Measurements from ENCODE around the gene SPNS1. TPM values are rescaled to one million over a fixed set of nuclear protein-coding genes. Genes with fewer than 3 reads are reported as not detected.

The SPNS1 gene
- total RNA-seq, 1 donor from 2014 or later, result 68.4 TPM

- no peak for DNase-seq (ENCODE audit: low spot score)
- H3K4me1 Mint-ChIP-seq (ENCODE audit: unreplicated experiment), result no peaks in the 10 kb centered on the region
- no peak overlapping the region for H3K4me3 Mint-ChIP-seq (ENCODE audit: unreplicated experiment)
- no peaks in the 10 kb centered on the region for H3K9me3 Mint-ChIP-seq (ENCODE audit: unreplicated experiment)
- H3K36me3 Mint-ChIP-seq (ENCODE audit: low read depth, unreplicated experiment), result no peaks in the 10 kb centered on the region
- no peak for TF ChIP-seq CTCF (IDR thresholded peaks at IDR 0.05; ENCODE audit: unreplicated experiment)
- H3K27me3 Mint-ChIP-seq (ENCODE audit: unreplicated experiment), result peaks cover 3% of the 10 kb centered on the region
- H3K27ac Mint-ChIP-seq (ENCODE audit: unreplicated experiment), result no peak overlapping the region
Measured at GRCh38 chr16:29028457-29029167, 54.0 kb downstream of the SPNS1 start.

GRCh38 chr16:29029168-29029994, 54.8 kb downstream of the SPNS1 start:
- H3K27me3 Mint-ChIP-seq (ENCODE audit: unreplicated experiment), result peaks cover 3% of the 10 kb centered on the region
- TF ChIP-seq CTCF (IDR thresholded peaks at IDR 0.05; ENCODE audit: unreplicated experiment), result no peak
- no peaks in the 10 kb centered on the region for H3K36me3 Mint-ChIP-seq (ENCODE audit: low read depth, unreplicated experiment)
- H3K4me3 Mint-ChIP-seq (ENCODE audit: unreplicated experiment), result no peak overlapping the region
- DNase-seq (ENCODE audit: low spot score), result no peak
- no peaks in the 10 kb centered on the region for H3K4me1 Mint-ChIP-seq (ENCODE audit: unreplicated experiment)
- no peak overlapping the region for H3K27ac Mint-ChIP-seq (ENCODE audit: unreplicated experiment)
- H3K9me3 Mint-ChIP-seq (ENCODE audit: unreplicated experiment), result no peaks in the 10 kb centered on the region

- Mint-ChIP-seq H3K27ac (ENCODE audit: unreplicated experiment) (no peak overlapping the region), H3K27me3 (ENCODE audit: unreplicated experiment) (peaks cover 3% of the 10 kb centered on the region), H3K4me1 (ENCODE audit: unreplicated experiment) (no peaks in the 10 kb centered on the region), H3K36me3 (ENCODE audit: low read depth, unreplicated experiment) (no peaks in the 10 kb centered on the region), H3K4me3 (ENCODE audit: unreplicated experiment) (no peak overlapping the region), H3K9me3 (ENCODE audit: unreplicated experiment) (no peaks in the 10 kb centered on the region)
- TF ChIP-seq CTCF (IDR thresholded peaks at IDR 0.05; ENCODE audit: unreplicated experiment), result no peak
- DNase-seq (ENCODE audit: low spot score), result no peak
Measured at GRCh38 chr16:29030086-29030840, 55.7 kb downstream of the SPNS1 start.

Other genes starting within 250 kb of the SPNS1 start
- 1.2 TPM for gene NPIPB9, start 223.0 kb upstream of the SPNS1 start, total RNA-seq (ENCODE audit: unreplicated experiment)
- 184 TPM for gene ATXN2L, start 151.8 kb upstream of the SPNS1 start, total RNA-seq (ENCODE audit: unreplicated experiment)
- 173 TPM for gene TUFM, start 128.4 kb upstream of the SPNS1 start, total RNA-seq (ENCODE audit: unreplicated experiment)
- gene SH2B1, start 110.9 kb upstream of the SPNS1 start, total RNA-seq (ENCODE audit: unreplicated experiment), result 46.9 TPM
- gene ATP2A1, start 96.3 kb upstream of the SPNS1 start, total RNA-seq (ENCODE audit: unreplicated experiment), result 1.9 TPM
- 16.0 TPM for gene RABEP2, start 49.5 kb upstream of the SPNS1 start, total RNA-seq (ENCODE audit: unreplicated experiment)
- gene CD19, start 42.8 kb upstream of the SPNS1 start, total RNA-seq (ENCODE audit: unreplicated experiment), result not detected
- 61.0 TPM for gene NFATC2IP, start 23.8 kb upstream of the SPNS1 start, total RNA-seq (ENCODE audit: unreplicated experiment)
- 5.4 TPM for gene LAT, start 10.3 kb downstream of the SPNS1 start, total RNA-seq (ENCODE audit: unreplicated experiment)